ENCODE results near the gene ADAM33. TPM values are rescaled to one million over a fixed set of nuclear protein-coding genes. Genes with fewer than 3 reads are reported as not detected.

ADAM33 gene
- 10 to 100 TPM in 1 of 4 donors, 1 to 10 TPM in 3; 6.5 to 10.5 (median 8.8) TPM for polyA plus RNA-seq (ENCODE audit: insufficient read length in 4 of 4)

DNA sequence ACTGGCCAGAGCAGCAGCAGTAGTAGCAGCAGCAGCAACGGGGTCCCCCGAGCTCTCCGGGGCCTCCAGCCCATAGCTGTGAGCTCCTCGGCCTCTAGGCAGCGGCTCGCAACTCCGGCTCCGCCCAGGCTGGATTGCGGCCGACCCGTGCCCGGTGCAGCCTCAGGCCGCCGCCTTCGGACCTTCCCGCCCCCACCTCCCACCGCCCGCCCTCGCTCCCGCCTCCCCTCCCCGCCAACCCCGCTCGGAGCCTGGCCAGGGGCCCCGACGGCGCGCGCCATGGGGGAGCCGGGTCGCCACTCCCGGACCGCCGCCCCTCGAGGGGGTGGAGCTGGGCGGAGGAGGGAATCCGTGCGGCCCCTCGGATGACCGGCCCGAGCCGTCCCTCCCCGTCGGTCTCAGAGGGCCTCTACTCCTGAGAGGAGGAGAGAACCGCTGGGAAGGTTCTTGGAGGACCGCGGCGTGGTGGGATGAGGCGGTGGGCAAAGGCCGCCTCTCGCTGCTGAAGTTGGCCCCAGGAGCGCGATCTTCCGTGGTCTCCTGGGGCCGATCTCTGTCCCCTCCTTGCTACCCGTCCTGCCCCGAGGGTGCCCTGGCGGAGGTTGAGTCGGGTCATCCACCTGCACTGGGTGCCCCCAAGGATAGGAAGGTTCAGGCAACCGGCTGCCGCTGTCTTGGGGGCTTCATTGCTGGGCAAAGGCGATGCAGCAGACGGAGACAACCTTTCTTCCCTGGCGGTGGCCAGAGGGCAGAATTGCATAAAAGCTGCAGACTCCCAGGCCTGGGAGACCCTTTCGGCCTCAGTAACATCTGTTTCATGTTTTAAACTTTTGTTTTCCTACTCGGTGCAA, at the start of gene ADAM33:
TSS of gene ADAM33 (minus strand) at position 80 of the 851 bp plus-strand sequence. CDS start at position 74, 6 bp downstream.
- no peak for DNase-seq (ENCODE audit: low read depth in 4 of 4, low spot score in 3 of 4)

DNA sequence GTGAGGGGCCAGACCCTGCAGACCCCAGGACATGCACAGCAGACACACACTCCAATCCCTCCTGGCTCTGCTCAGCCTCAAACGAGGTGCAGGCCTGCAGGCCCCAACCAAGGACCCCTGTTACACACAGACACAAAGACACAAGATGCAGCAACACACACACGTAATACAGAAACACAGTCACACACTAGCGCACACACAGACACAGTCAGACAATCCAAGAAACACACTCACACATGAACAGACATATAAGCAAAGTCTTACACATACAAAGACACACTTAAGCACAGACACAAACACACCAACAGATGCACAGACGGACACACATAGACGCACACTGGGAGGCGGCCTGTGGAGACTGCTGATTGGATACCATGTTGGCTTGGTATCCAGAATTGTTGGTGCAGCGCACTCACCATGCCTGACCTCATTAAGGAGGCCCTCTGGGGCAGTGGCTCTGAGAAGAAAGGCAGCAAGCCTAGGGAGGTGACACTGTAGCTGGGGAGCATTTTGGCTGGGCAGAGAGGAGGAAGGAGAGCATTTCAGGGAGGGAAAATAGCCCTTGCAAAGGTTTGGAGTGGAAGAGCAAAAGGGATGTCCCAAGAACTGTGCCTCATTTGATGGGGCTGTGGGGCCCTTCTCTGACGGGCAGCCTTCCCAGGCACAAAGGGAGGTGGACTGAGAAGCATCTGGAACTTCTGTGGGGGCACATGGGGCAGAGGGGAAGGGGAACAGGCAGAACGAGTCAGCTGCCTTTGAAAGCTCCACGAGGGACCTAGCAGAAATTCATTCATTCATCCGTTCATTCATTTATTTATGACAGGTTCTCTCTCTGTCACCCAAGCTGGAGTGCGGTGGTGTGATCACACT, 49.2 kb upstream of the ADAM33 start:
- no peak for DNase-seq (ENCODE audit: low read depth in 4 of 4, low spot score in 3 of 4)

GRCh38 chr20:3729811-3730540, 48.2 kb upstream of the ADAM33 start:
- DNase-seq (ENCODE audit: low read depth in 4 of 4, low spot score in 3 of 4), result no peak

DNA sequence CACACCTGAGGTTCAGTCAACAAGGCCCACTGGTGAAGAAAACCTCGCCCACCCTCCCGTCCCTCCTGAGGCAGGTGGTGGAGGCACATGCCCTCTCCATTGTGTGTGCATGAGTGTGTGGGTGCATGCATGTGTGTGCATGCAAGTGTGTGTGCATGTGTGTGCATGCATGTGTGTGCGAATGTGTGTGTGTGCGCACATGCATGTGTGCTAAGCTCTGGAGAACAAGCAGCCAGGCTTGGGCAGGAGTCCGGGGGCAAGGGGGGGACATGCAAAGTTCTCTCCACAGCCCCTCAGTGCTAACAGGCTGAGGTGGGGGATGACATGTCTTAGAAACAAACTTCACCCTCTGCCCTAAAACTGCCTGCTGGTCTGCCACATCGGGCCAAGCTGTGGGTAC, 47.6 kb upstream of the ADAM33 start:
- no peak for DNase-seq (ENCODE audit: low read depth in 4 of 4, low spot score in 3 of 4)

DNA sequence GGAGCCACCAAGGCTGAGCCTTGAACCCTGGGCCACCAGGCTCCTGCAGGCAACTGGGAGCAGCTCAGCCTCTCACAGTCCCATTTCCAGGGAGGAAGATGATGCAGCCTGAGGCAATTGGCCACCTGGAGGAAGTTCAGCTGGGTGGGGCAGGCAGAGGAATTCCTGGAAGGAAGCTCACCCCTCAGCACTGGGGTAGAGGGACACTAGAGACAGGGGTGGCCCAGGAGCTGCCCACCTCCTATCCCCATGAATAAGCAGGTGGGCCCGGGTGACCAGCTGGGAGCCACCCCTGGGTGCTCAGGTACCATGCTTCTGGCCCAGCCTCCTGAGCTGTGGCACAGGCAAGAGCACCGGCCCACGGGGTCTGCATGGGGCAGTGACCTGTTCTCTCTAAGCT, 47.1 kb upstream of the ADAM33 start:
- DNase-seq (ENCODE audit: low read depth in 4 of 4, low spot score in 3 of 4), result no peak

DNA sequence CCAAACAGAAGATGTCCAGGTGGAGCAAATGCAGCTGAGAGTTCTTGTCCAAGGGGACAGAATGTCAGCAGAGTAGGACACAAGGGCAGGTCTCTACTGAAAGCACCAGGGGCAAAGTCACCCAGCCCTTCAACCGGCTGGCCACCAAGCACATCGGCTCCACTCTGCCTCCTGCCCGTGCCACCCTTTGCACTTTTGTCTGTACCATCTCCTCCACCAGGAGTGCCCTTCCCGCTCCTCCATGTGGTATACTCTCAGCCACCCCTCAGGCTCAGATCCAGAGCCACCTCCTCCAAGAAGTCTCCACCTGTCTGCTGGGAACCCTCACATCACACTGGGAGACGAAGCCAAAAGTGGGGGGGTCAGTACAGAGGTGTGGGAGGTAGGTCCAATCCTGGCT, 46.5 kb upstream of the ADAM33 start:
- DNase-seq (ENCODE audit: low read depth in 4 of 4, low spot score in 3 of 4), result no peak

DNA sequence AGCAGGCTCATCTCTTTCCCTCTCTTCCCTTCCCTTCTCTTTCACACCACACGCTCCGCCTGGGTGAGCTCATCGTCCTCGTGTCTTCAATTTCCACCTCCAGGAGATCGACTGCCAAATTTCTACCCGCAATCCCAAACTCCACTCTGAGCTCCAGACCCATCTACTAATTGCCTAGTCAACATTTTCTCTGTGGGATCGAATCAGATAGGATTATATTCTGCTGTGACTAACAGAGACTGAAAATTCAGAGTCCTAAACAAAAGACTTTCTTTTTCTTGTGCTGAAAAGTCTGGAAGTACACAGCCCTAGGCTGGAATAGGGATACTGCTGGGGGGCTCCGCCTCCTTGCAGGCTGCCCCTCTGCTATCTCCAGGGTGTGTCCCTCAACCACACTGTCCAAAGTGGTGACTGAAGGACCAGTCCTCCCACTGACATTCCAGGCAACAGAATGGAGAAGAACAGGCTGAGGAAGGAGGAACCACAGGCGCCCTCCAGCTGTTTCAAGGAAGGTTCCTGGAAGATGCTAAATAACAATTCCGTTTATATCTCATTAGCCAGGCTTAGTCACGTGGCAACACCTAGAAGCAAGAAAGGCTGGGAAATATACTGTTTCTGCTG, 45.7 kb upstream of the ADAM33 start:
- DNase-seq (ENCODE audit: low read depth in 4 of 4, low spot score in 3 of 4), result no peak

GRCh38 chr20:3724356-3724755, 42.5 kb upstream of the ADAM33 start:
- DNase-seq (ENCODE audit: low read depth in 4 of 4, low spot score in 3 of 4), result no peak

- DNase-seq (ENCODE audit: low read depth in 4 of 4, low spot score in 3 of 4), result no peak
Measured at GRCh38 chr20:3723284-3723683, 41.5 kb upstream of the ADAM33 start.

DNA sequence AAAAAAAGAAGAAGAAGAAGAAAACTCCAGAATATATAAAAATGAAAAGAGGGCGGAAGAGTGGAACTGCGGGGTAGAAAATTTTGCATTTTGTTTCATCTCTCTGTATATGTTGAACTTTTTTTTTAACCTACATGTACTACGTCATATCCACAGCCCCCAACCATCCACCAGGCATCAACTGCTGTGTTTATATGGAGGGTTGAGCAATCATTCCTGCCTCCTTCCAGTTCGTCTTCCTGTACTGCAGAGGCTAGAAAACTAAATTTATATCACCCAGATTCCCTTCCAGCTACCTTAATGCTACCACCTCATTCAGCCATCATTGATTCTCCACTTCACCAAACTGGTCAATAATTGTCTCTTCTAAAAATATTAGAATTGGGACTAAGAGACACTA, 40.1 kb upstream of the ADAM33 start:
- DNase-seq (ENCODE audit: low read depth in 4 of 4, low spot score in 3 of 4), result no peak

DNA sequence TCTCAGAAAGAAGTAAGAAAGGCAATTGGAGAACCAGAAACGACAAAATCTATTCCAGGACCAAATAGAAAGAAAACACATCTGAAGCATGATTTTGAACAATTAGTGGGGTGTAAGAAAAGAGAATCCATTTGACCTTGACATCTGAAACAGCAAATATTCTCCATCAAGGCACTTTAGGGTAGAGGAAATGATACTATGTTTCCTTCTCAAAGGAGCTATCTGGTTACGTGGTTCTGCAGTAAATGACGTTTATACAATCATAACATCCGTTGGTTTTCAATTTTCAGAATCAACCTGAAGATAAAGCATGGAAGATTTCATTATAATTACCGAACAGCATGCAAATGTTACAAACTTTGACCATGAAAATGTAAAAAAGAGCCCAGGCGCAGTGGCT, 38.8 kb upstream of the ADAM33 start:
- no peak for DNase-seq (ENCODE audit: low read depth in 4 of 4, low spot score in 3 of 4)

GRCh38 chr20:3720068-3720467, 38.3 kb upstream of the ADAM33 start:
- no peak for DNase-seq (ENCODE audit: low read depth in 4 of 4, low spot score in 3 of 4)

GRCh38 chr20:3719046-3719445, 37.2 kb upstream of the ADAM33 start:
- no peak for DNase-seq (ENCODE audit: low read depth in 4 of 4, low spot score in 3 of 4)

- peak in 2 of 4 donors; percentile 36 to 38 for DNase-seq (ENCODE audit: low read depth in 4 of 4, low spot score in 3 of 4)
Measured at GRCh38 chr20:3716195-3716834, 34.5 kb upstream of the ADAM33 start.

DNA sequence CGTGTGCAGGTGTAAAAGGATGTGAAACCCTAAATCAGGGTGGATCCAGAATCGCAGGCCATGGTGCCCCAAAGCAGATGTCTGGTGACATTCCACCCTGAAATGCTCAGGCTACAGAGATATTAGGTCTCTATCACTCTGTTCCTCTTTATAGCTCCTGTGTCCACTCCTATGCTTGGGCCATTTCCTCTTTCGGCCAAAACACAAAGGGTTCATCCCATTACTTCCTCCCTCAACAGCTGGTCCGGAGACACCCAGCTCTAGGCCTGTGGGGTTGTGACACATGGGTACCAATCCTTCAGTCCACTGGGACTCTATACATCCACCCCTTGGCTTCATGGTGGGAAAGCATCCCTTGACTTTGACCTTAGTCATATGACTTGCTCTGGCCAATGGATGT, 32.3 kb upstream of the ADAM33 start:
- no peak for DNase-seq (ENCODE audit: low read depth in 4 of 4, low spot score in 3 of 4)

- no peak for DNase-seq (ENCODE audit: low read depth in 4 of 4, low spot score in 3 of 4)
Measured at GRCh38 chr20:3712279-3712873, 30.6 kb upstream of the ADAM33 start, which contains the start of gene SIGLEC1. Gene SIGLEC1, minus strand, starts transcription at chr20:3712600. Its CDS starts 5,472 bp downstream, at chr20:3707128.

GRCh38 chr20:3711484-3711941, 29.7 kb upstream of the ADAM33 start:
- DNase-seq (ENCODE audit: low read depth in 4 of 4, low spot score in 3 of 4), result no peak

DNA sequence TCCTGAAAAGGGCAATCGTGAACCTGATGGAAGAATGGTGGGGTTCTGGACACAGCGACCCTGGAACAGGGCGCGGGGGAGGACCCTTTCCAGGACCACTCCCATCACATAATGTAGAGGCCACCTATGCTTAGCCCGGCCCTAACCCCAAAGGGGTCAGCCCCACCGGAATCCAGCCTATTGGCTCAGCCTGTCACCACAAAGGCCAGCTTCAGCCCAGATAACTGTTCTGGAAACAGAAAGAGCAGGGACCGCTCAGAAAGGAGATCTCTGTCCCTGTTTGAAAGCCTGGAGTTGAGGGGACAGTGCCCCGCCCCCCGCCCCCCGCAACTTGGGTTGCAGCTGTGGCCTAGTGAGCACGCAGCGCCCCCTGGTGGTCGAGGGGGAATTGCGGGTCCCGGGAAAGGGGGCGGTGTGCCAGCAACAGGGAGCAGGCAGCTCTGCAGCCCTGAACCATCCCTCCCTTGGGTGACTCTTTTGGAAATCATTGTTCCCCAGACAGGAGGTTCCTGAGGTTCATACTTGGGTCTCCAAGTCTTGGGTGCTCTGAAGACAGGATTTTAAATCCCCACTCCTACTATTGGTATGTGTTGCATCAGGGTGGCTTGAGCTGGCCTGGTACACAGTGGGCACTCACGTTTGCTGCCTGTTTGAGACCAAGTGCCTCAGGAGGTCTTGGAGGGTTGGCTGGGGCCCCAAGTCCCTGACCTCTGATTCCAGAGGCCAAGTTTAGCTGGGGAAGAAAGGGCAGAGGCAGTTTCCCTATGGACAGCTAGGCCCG, 29.1 kb upstream of the ADAM33 start:
- peak in 1 of 4 donors; percentile 29 for DNase-seq (ENCODE audit: low read depth in 4 of 4, low spot score in 3 of 4)

Data from right renal pelvis (tissue), 4 donors.